Gastroesophageal sphincter (tissue), 4 donors: ENCODE data around the gene ZNF32. TPM values are rescaled to one million over a fixed set of nuclear protein-coding genes. Genes with fewer than 3 reads are reported as not detected.

Experiments
- ATAC-seq: fragments of 150-250 bp; one replicate; pipeline ENCODE4 v1.9.1; 2016; ENCODE audit warnings: mild to moderate bottlenecking, moderate library complexity
- H3K27ac ChIP-seq, 4 donors: fragments of 200-600 bp; sonication (generic) in 3 of 4; 1 replicate in 3 of 4; 2 replicates in 1 of 4; pipeline ENCODE4 v1.5.1; 2016 to 2019
- H3K27me3 ChIP-seq: fragments of 200-600 bp; sonication (generic); one replicate; pipeline ENCODE4 v1.5.1; 2019
- H3K36me3 ChIP-seq, 2 donors: fragments of 200-600 bp; sonication (generic); one replicate each; pipeline ENCODE4 v1.5.1; 2019; ENCODE audit warnings: control low read depth in 1 of 2
- H3K4me1 ChIP-seq, 3 donors: fragments of 200-600 bp; sonication (generic); 1 replicate in 2 of 3; 2 replicates in 1 of 3; pipeline ENCODE4 v1.5.1; 2016 to 2019; ENCODE audit warnings: control low read depth in 2 of 3
- H3K4me3 ChIP-seq, 2 donors: fragments of 200-600 bp; sonication (generic); one replicate each; pipeline ENCODE4 v1.5.1; 2019; ENCODE audit warnings: mild to moderate bottlenecking in 1 of 2, moderate library complexity in 1 of 2
- H3K9me3 ChIP-seq, 3 donors: fragments of 200-600 bp; sonication (generic); one replicate each; pipeline ENCODE4 v1.5.1; 2017 to 2019; ENCODE audit warnings: control low read depth in 2 of 3
- EP300 ChIP-seq: sonication (generic); formaldehyde crosslinking; IDR thresholded peaks from one replicate; pipeline ENCODE4 v1.6.1; 2017; ENCODE audit warnings: antibody characterized with exemption, mild to moderate bottlenecking
- POLR2A ChIP-seq, 2 donors: fragments of 450-650 bp; IDR thresholded peaks; one replicate each; pipeline ENCODE4 v1.6.1; 2017; ENCODE audit warnings: antibody characterized with exemption in 2 of 2, mild to moderate bottlenecking in 2 of 2, moderate library complexity in 1 of 2
- POLR2AphosphoS5 ChIP-seq: sonication (generic); formaldehyde crosslinking; IDR thresholded peaks from one replicate; pipeline ENCODE4 v1.6.1; 2017; ENCODE audit warnings: antibody characterized with exemption
- WGBS, 2 donors: methylation state at CpG; one replicate each; pipeline ENCODE4 v1.1.5; 2018; ENCODE audit warnings: low coverage in 1 of 2; 5-methylcytosine and 5-hydroxymethylcytosine counted together
- total RNA-seq, 4 donors: library from RNA; depleted of rRNA; stranded (reverse); fragments of >200 nt; gene quantifications; one replicate each; pipeline ENCODE4 v1.1.0, GENCODE V29; 2016
- TF ChIP-seq, protein P1 (sequence below), 4 experiments: fragments of 200-600 bp in 2 of 4; fragments of 450-650 bp in 2 of 4; sonication (generic) in 1 of 4; IDR thresholded peaks; one replicate each; pipeline ENCODE4 v1.5.1; 2017 to 2019; ENCODE audit warnings: antibody characterized with exemption in 4 of 4, mild to moderate bottlenecking in 2 of 4, moderate library complexity in 2 of 4

Gene ZNF32
- total RNA-seq, 4 donors from 2014 or later = 45.8 to 59.8 (median 53.8) TPM

GRCh38 chr10:43694526-43694925 lies 45.8 kb upstream of the ZNF32 start:
- no peak for ATAC-seq
- Histone ChIP-seq H3K36me3 (no peaks in the 10 kb centered on the region), H3K27me3 (no peaks in the 10 kb centered on the region), H3K9me3 (no peaks in the 10 kb centered on the region), H3K27ac (no peak overlapping the region), H3K4me3 (no peak overlapping the region), H3K4me1 (peaks cover 0 to 24% (median 3%) of the 10 kb centered on the region in 3 donors)
- WGBS, 2 donors = 93 to 94% methylated on average over 3 of the region's 7 CpGs
- TF ChIP-seq EP300 (no peak), POLR2A (IDR thresholded peaks at IDR 0.05) (no peak)
- TF ChIP-seq, protein P1, sequence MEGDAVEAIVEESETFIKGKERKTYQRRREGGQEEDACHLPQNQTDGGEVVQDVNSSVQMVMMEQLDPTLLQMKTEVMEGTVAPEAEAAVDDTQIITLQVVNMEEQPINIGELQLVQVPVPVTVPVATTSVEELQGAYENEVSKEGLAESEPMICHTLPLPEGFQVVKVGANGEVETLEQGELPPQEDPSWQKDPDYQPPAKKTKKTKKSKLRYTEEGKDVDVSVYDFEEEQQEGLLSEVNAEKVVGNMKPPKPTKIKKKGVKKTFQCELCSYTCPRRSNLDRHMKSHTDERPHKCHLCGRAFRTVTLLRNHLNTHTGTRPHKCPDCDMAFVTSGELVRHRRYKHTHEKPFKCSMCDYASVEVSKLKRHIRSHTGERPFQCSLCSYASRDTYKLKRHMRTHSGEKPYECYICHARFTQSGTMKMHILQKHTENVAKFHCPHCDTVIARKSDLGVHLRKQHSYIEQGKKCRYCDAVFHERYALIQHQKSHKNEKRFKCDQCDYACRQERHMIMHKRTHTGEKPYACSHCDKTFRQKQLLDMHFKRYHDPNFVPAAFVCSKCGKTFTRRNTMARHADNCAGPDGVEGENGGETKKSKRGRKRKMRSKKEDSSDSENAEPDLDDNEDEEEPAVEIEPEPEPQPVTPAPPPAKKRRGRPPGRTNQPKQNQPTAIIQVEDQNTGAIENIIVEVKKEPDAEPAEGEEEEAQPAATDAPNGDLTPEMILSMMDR (IDR thresholded peaks at IDR 0.05) = no peak

DNA sequence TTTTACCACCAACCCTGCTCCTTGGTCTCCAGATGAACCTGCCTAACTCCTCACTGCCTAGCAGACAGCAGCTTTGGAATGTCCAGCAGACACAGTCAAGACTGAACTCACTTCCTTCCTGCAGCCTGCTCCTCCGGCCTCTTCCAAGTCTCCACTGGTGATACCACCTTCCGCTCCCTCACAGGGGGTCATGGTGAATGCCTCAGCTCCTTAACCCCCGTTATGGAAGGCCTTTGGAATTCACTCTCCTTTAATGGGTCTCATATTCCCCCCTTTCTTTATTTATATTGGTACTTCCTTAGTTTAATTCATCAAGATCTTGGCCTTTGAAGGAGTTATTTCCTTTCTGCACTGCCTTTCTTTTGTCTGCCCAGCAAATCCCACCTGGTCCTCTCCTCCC lies 44.9 kb upstream of the ZNF32 start:
- Histone ChIP-seq H3K36me3 (no peaks in the 10 kb centered on the region), H3K9me3 (no peaks in the 10 kb centered on the region), H3K4me3 (no peak overlapping the region), H3K27me3 (no peaks in the 10 kb centered on the region), H3K4me1 (peaks cover 0 to 32% (median 5%) of the 10 kb centered on the region in 3 donors), H3K27ac (no peak overlapping the region)
- 63 to 86% methylated on average over 3 of the region's 3 CpGs for WGBS, 2 donors
- TF ChIP-seq POLR2A (IDR thresholded peaks at IDR 0.05) = no peak
- no peak for TF ChIP-seq POLR2AphosphoS5
- no peak for ATAC-seq

GRCh38 chr10:43692051-43692825 lies 43.6 kb upstream of the ZNF32 start:
- TF ChIP-seq POLR2A (IDR thresholded peaks at IDR 0.05) (no peak), POLR2AphosphoS5 (peak; percentile 58)
- WGBS, 2 donors = 77 to 78% methylated on average over 7 to 9 of the region's 10 CpGs

DNA sequence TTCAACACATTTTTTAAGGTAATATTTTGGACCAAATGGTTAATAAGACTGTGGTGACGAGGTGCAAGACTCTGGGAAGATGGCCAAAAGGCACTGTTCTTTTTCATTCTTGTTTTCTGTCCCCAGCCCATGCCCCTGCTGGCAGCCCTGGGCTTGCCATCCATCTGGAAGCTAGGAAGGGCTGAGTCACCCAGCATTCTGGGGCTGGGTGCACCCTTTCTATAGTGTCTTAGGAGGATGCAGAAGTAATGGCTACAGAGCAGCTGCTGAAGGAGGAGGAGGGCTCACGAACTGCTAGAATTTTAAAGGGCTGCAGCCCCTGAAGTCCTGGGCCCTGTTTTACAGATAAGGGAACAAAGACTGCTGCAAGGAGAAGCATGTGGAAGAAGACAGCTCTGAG lies 42.8 kb upstream of the ZNF32 start:
- H3K36me3 ChIP-seq = no peaks in the 10 kb centered on the region
- peaks cover 0 to 32% (median 5%) of the 10 kb centered on the region in 3 donors for H3K4me1 ChIP-seq
- no peak overlapping the region for H3K4me3 ChIP-seq
- WGBS, 2 donors = 0 to 52% methylated on average over 1 to 2 of the region's 2 CpGs
- no peak for TF ChIP-seq POLR2AphosphoS5
- no peak for TF ChIP-seq EP300
- TF ChIP-seq POLR2A (IDR thresholded peaks at IDR 0.05) = no peak
- TF ChIP-seq, protein P1 (IDR thresholded peaks at IDR 0.05) = no peak
- no peak overlapping the region for H3K27ac ChIP-seq
- H3K9me3 ChIP-seq = no peaks in the 10 kb centered on the region
- no peaks in the 10 kb centered on the region for H3K27me3 ChIP-seq
- ATAC-seq = no peak

More at GRCh38 chr10:43692051-43692825, 43.6 kb upstream of the ZNF32 start:
- Histone ChIP-seq H3K4me1 (peaks cover 0 to 32% (median 5%) of the 10 kb centered on the region in 3 donors), H3K36me3 (no peaks in the 10 kb centered on the region), H3K9me3 (no peaks in the 10 kb centered on the region), H3K27ac (no peak overlapping the region), H3K27me3 (no peaks in the 10 kb centered on the region), H3K4me3 (no peak overlapping the region)
- no peak for ATAC-seq

- Histone ChIP-seq H3K36me3 (no peaks in the 10 kb centered on the region), H3K27me3 (no peaks in the 10 kb centered on the region), H3K27ac (peak overlapping the region; percentile 41 to 79 (median 76)), H3K9me3 (no peaks in the 10 kb centered on the region), H3K4me1 (peaks cover 0 to 39% (median 5%) of the 10 kb centered on the region in 3 donors), H3K4me3 (peak overlapping the region; percentile 39 to 55)
- WGBS, 2 donors = 1 to 4% methylated on average over 16 to 22 of the region's 65 CpGs
- TF ChIP-seq, protein P1 (IDR thresholded peaks at IDR 0.05) = peak; percentile 86 to 97 (median 96)
- TF ChIP-seq POLR2A (IDR thresholded peaks at IDR 0.05) (peak; percentile 23 to 43), POLR2AphosphoS5 (peak; percentile 15), EP300 (no peak)
- ATAC-seq = peak; percentile 94
Observed at GRCh38 chr10:43689955-43690771, 41.5 kb upstream of the ZNF32 start.
